Activated T-cell treated with anti-CD3 and anti-CD28 coated beads, Interleukin-2, amount 50 U/mL, for 72 hours (primary cell): Measurements from ENCODE around the gene CLDN2. TPM values are rescaled to one million over a fixed set of nuclear protein-coding genes. Genes with fewer than 3 reads are reported as not detected.

Source experiments
- total RNA-seq, 2 donors: library from RNA; stranded (reverse); gene quantifications; one replicate each; pipeline ENCODE4 v1.2.3, GENCODE V29; 2022

Gene CLDN2
- total RNA-seq, 2 donors from 2014 or later, result not detected

Other genes with a start within 250 kb of the CLDN2 start
- not detected for gene RNF128, start 193.7 kb upstream of the CLDN2 start, total RNA-seq
- gene TBC1D8B, start 117.7 kb upstream of the CLDN2 start, total RNA-seq, result under 1 TPM; 0.50 to 0.79 TPM
- not detected for gene RIPPLY1, start 17.1 kb upstream of the CLDN2 start, total RNA-seq
- gene MORC4, start 79.8 kb downstream of the CLDN2 start, total RNA-seq, result 10 to 100 TPM; 10.5 to 14.7 TPM
- gene RBM41, start 198.4 kb downstream of the CLDN2 start, total RNA-seq, result 10 to 100 TPM; 20.1 to 25.7 TPM